ENCODE data around the gene SUMO1.
A peak's percentile ranks its signal among the peaks of the same experiment; 100 is the strongest.

The SUMO1 gene

DNA sequence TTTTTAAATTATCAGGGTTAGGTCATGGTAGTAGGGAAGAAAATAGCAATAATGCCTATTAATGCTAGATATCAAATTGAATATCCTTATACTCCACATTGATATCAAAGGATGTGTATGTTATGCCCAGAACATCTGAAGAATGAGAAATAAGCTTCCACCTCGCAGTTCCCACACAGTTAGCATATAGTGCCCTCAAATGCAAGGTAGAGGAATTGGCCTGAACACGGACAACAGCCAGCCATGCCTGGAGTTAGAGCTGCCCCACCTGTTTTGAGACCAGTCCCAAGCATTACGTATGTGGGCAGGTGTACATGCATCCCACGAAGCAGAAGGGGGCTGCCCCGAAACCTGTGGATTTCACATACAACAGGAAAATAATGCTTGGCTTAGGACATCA lies 79.6 kb downstream of the SUMO1 start:
- Histone ChIP-seq H3K27ac (ENCODE audit: low read length) (no peak overlapping the region), H3K4me3 (ENCODE audit: low read length) (no peak overlapping the region), H3K4me2 (ENCODE audit: low read length) (no peak overlapping the region), H3K4me1 (ENCODE audit: low read length) (no peaks in the 10 kb centered on the region), H3K36me3 (replicated peaks; ENCODE audit: low read depth, low read length) (no peaks in the 10 kb centered on the region), H3K9ac (ENCODE audit: low read length) (no peak overlapping the region), H3K79me2 (ENCODE audit: low read length) (no peaks in the 10 kb centered on the region), H4K20me1 (ENCODE audit: insufficient read depth, low read length) (no peaks in the 10 kb centered on the region), H2AFZ (ENCODE audit: low read depth, low read length) (no peak overlapping the region), H3K27me3 (ENCODE audit: low read depth, low read length) (no peaks in the 10 kb centered on the region), H3K9me3 (ENCODE audit: insufficient read depth, low read length) (no peaks in the 10 kb centered on the region)
- TF ChIP-seq CTCF (IDR thresholded peaks at IDR 0.05; ENCODE audit: low read depth, low read length), result peak; percentile 41
- TF ChIP-seq EZH2phosphoT487 (IDR thresholded peaks at IDR 0.05; ENCODE audit: low read depth), result no peak

- Histone ChIP-seq H3K4me3 (ENCODE audit: low read length) (no peak overlapping the region), H3K36me3 (replicated peaks; ENCODE audit: low read depth, low read length) (no peaks in the 10 kb centered on the region), H3K4me2 (ENCODE audit: low read length) (no peak overlapping the region), H3K79me2 (ENCODE audit: low read length) (no peaks in the 10 kb centered on the region), H4K20me1 (ENCODE audit: insufficient read depth, low read length) (no peaks in the 10 kb centered on the region), H3K9me3 (ENCODE audit: insufficient read depth, low read length) (no peaks in the 10 kb centered on the region), H3K27me3 (ENCODE audit: low read depth, low read length) (no peaks in the 10 kb centered on the region; the same call in 1 of the 2 replicates), H3K4me1 (ENCODE audit: low read length) (no peaks in the 10 kb centered on the region), H3K9ac (ENCODE audit: low read length) (no peak overlapping the region), H3K27ac (ENCODE audit: low read length) (no peak overlapping the region), H2AFZ (ENCODE audit: low read depth, low read length) (no peak overlapping the region)
- no peak for TF ChIP-seq EZH2phosphoT487 (IDR thresholded peaks at IDR 0.05; ENCODE audit: low read depth)
- TF ChIP-seq CTCF (IDR thresholded peaks at IDR 0.05; ENCODE audit: low read depth, low read length), result no peak
These were observed 81.0 kb downstream of the SUMO1 start for GRCh38 chr2:202157211-202157990.

All from OCI-LY3 (cell line).